GM18499 (cell line): ENCODE measurements around the gene IL7R.

ENCODE experiments used
- ATAC-seq: cut with Tn5 transposase; IDR thresholded peaks from one replicate; pipeline ENCODE4 v1.9.1; 2021; ENCODE audit warnings: moderate number of reproducible peaks; ENCODE audit not compliant: insufficient read depth, unreplicated experiment

The IL7R gene

GRCh38 chr5:35900972-35901695 lies 44.4 kb downstream of the IL7R start:
- ATAC-seq = no peak

GRCh38 chr5:35902046-35902672 lies 45.5 kb downstream of the IL7R start:
- ATAC-seq = peak; percentile 53

GRCh38 chr5:35903631-35904203 lies 47.0 kb downstream of the IL7R start:
- no peak for ATAC-seq

- peak; percentile 46 for ATAC-seq
Measured at GRCh38 chr5:35904443-35905132, 47.9 kb downstream of the IL7R start.

GRCh38 chr5:35908228-35908627 lies 51.5 kb downstream of the IL7R start:
- ATAC-seq = no peak

- no peak for ATAC-seq
Measured at GRCh38 chr5:35908814-35909213, 52.1 kb downstream of the IL7R start.

- ATAC-seq = no peak
Measured at GRCh38 chr5:35919191-35919590, 62.5 kb downstream of the IL7R start.

GRCh38 chr5:35920890-35921289 lies 64.2 kb downstream of the IL7R start:
- no peak for ATAC-seq

GRCh38 chr5:35921930-35922329 lies 65.2 kb downstream of the IL7R start:
- no peak for ATAC-seq

- no peak for ATAC-seq
Measured at GRCh38 chr5:35922468-35922867, 65.8 kb downstream of the IL7R start.

GRCh38 chr5:35924122-35924949 lies 67.6 kb downstream of the IL7R start:
- ATAC-seq = no peak

- ATAC-seq = peak; percentile 81
Measured at GRCh38 chr5:35924950-35925722, 68.4 kb downstream of the IL7R start.

- ATAC-seq = no peak
Measured at GRCh38 chr5:35926389-35927051, 69.8 kb downstream of the IL7R start.
